Fibroblast of skin of scalp (primary cell): ENCODE measurements around the gene DHX15.
"Not testable (repeated sequence)": the region's sequence is repeated elsewhere in the genome, so short reads cannot be mapped to it uniquely, and the experiment has no call there.

Source experiments
- DNase-seq: peaks from one replicate; pipeline ENCODE4 v3.0.0-alpha.2; 2013

DHX15 gene

DNA sequence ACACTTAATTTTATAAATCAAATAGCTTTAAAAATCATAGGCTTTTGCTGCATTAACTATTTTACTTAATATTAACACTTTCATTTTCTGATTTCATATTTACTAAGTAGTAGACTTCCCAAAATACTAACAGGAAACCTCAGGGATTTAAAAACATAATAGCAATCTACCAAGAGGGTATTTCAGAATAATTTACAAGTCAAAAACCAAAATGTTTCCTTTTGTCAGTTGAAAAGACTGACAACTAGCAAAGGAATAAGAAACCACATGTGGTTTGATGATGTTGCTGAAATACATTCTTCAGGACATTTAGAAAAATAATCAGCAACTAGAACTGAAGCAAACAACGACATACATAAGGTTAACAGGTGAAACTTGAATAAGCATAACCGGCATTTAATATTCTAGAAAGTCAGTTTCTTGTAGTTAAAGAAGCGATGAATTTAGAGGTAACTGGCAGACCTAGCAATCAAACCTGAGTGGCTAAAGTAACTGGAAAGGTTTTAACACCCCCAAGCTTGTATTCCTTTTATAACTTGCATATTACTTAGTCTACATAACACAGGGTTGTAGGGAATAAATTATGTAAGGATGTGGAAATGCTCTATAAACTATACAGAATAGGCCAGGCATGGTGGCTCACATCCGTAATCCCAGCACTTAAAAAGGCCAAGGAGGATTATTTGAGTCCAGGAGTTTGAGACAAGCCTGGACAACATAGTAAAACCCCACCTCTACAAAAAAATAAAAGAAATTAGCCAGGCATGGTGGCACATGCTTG lies 40.0 kb downstream of the DHX15 start:
- DNase-seq, result no peak

GRCh38 chr4:24537025-24537424 lies 47.3 kb downstream of the DHX15 start:
- no peak for DNase-seq

DNA sequence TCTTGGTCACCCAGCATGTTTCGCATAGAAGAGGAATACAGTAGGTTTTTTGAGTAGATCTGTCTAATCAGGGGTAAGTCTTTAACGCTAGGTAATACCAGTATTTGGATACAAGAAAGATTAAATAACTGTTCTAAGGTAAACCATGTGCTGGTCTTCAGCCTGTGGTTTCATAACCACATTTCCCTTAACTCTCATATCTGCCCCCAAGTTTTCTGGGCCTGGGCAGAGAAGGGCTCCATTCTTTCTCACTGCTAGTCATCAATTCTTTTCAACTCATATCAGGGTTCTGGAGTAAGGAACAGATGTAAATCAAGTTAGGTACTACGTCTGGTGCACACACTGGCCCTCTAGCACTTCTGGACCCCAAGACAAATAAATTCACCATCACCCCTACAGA lies 49.0 kb downstream of the DHX15 start:
- no peak for DNase-seq

DNA sequence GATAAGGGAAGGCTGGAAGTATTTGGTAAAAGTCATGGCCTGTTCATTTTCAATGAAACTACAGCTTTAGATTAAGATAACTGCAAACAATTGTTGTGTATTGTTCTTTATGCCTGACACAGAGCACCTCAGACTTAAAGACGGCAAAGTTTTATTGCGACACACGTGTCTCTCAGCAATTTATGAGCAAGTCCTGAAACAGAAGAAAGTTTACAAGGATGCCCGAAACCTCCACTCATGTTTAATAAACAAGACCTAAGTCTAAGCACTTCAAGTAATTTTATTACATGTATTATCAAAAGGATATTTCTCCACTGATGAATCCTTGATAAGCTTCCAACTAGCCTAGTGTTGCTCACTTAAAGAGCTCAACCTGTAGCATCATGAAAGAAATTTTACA lies 51.0 kb downstream of the DHX15 start:
- no peak for DNase-seq

GRCh38 chr4:24529555-24529954 lies 54.8 kb downstream of the DHX15 start:
- DNase-seq, result no peak

DNA sequence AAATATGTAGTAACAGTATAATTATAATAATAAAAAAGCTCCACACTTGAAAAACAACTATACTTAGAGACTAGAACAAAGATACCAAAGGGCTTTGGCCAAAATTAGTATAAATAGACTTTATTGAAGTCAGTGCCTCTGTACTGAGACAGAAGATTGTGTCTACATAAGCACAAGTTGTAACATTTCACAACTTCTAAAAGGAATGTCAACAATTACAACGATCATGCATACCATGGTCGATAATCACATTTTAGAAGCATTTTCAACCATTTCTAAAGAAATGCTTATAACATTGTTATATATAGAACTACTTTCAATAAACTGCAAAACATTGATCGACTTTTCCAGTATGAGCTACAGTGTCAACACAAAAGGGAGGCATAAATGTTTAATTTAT lies 57.0 kb downstream of the DHX15 start:
- peak; percentile 28 for DNase-seq

DNA sequence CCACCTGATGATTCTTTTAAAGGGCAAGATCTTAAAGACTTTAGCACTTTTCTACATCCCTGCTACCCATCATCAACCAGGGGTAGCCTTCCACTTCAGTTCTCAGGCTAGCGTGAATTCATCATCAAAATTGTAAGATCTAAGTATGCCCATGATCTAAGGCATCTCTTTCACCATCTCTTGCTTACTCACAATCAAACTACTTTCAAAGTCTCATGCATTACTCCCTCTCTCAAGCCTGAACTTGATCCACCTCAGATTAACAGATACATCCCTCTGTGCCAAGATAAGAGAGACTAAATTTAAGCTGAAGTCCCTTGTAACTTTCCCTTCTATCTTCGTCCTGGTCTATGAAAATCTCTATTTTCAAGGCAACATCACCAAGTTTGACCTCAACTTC lies 62.8 kb downstream of the DHX15 start:
- DNase-seq, result no peak

DNA sequence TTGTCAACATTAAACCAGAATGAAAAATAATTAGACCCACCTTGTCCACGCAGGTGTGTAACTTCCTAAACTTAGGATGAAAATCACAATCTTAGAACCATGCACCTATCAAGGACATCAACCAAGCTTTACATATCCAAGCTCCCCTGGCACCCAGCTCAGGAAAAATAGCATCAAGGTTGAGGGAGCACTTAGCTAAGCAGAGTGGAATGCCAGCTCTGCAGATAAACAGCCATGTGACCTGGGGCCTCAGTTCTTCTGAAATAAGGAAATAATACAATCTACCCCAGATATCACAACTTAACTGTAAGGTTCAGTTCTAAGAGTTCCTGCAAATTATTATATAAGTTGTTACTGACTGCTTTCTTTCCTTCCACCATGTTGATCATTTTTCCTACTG lies 64.7 kb downstream of the DHX15 start:
- DNase-seq, result no peak

- DNase-seq, result no peak
These were observed 66.7 kb downstream of the DHX15 start for GRCh38 chr4:24517676-24518075.

- DNase-seq, result no peak
These were observed 67.4 kb downstream of the DHX15 start for GRCh38 chr4:24516926-24517325.

DNA sequence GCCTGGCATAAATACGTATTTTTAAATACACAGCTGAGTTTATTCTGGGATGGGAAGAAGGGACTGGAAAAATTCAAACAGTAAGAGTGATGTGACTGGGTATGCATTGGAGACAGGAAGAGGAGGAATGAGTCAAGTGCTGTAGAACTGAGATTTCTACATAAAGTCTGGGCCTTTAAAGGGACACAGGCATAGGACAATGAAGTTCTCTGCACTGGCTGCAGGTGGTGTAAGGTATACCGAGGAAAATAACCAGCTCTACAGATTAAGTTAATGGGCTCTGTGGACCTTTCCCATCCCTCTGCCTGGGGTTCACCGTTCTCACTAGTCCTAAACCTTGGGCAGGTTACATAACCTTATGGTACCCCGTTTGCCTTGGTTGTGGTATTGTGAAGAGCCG lies 68.7 kb downstream of the DHX15 start:
- no peak for DNase-seq

DNA sequence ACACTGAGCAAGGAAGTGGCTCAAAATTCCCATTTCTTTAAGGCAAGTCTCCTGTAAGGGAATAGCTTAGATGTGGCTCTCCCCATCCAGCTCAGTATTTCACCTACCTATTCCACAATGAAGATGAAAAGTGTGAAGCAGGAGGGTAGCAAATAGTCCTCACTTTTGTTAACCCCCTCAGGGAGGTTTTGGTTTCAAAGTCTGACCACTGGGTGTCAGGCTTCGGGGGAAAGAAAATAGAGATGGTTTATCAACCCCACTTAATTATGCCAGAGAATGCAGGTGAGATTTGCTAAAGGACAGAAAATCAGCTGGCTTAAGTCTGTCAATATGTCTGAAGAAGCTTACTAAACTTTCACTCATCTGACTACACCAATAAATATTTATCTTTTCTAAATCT lies 69.5 kb downstream of the DHX15 start:
- no peak for DNase-seq

GRCh38 chr4:24513718-24514117 lies 70.6 kb downstream of the DHX15 start:
- DNase-seq, result no peak

DNA sequence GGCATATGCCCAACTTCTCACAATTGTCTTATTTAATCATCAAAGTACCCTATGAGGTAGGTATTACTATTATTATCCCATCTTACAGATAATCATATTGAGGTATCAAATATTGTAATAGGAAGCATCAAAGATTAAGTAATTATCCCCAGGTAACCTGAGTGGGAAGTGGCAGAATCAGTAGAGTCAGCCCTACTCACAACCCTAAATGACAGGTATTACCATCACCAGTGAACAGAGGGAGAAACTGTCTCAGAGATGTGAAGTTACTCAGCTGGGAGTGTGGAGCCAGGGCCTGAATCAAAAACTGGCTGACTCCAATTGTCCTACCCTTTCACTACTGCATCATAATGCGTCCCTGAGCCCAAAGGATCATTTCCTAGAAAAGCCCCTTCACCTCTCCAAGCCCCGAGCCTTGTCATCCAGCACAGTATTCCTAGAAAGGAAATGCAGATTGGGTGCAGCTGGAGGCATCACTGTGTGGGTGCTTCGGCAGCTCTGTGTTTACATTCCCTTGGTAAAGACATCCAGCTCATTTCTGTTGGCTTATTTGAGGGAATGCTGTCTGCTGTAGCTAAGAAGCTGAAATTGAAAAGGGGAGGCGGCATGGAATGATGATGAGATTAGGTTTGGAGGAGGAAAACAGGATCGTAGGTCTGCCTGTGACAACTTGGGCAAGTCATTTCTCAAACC lies 72.8 kb downstream of the DHX15 start:
- DNase-seq, result peak; percentile 15

GRCh38 chr4:24510091-24510490 lies 74.3 kb downstream of the DHX15 start:
- DNase-seq, result no peak

GRCh38 chr4:24508541-24508940 lies 75.8 kb downstream of the DHX15 start:
- DNase-seq, result no peak

GRCh38 chr4:24507439-24507838 lies 76.9 kb downstream of the DHX15 start:
- no peak for DNase-seq

- not testable (repeated sequence) for DNase-seq
These were observed 81.3 kb downstream of the DHX15 start for GRCh38 chr4:24503090-24503489.

DNA sequence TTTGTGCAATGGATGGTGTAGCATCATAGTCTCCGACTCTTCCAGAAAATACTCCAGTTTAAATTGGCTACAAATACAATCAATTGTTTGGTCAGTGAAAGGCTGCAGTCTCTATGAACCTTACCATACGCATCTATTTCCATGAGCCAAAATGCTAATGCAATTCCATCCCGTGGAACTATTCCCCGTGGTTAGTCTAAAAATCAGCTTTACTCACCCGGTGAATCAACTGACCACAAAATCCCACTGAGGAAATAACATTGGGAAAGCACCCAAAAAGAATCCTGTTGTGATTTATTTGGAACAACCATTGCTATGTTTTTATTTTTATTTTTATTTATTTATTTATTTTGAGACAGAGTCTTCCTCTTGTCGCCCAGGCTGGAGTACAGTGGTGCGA lies 87.1 kb downstream of the DHX15 start:
- no peak for DNase-seq

DNA sequence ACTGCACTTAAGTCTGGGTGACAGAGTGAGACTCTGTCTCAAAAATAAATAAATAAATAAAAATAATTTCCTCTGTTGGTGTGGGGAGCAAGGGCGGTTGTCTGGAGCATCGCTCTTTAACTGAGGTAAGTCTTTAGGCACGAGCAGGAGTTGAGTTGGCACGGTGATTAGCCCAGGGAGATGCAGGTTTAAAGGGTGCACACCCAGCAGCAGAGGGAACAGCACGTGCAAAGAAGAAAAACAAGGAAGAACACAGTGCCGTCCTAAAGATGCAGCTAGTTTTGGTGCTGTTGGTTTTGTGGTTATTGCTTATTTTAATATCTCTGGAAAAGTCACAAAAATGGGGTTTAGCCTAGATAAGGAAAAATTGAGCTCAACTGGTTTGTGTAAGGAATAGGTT lies 87.8 kb downstream of the DHX15 start:
- DNase-seq, result no peak

GRCh38 chr4:24495388-24495787 lies 89.0 kb downstream of the DHX15 start:
- no peak for DNase-seq

GRCh38 chr4:24489870-24490269 lies 94.5 kb downstream of the DHX15 start:
- DNase-seq, result no peak

DNA sequence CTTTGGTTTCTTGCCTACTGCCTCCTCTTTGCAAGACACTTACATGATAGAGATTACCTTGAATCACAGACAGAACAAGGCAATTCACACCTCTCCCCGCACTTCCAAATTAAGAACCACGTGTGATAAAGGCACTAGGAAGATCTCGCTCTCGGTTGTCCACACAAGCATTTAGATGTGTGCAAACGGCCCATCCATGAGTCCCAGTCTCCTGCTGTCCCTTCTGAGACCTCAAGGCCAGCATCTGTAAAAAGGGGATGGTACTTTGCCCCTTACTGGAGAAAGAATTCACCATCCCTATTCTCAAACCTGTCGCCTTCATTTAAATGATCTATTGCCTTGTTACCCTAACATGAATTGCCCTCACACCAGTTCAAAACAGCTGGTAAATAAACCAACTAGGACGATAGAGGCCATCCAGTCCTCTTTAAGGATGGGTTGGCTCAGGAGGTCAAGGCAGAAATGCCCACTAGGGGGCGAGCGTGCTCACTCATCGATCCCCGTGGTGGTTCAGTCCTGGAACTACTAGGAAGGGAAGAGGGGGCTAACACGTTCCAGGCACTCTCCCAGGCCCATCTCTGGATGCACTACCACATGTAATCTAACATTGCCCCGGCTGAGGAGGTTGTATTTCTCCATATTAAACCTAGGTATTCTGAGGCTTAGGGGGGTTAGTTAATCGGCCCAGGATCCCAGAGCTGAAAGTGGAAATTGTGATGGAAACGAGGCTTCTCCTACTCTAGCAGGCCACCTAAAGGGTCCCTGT lies 95.8 kb downstream of the DHX15 start:
- DNase-seq, result peak; percentile 63

GRCh38 chr4:24482871-24483270 lies 101.5 kb downstream of the DHX15 start:
- DNase-seq, result no peak
